HG03025 (cell line): ENCODE measurements around the gene FGFR2.
"Not testable (repeated sequence)": the region's sequence is repeated elsewhere in the genome, so short reads cannot be mapped to it uniquely, and the experiment has no call there.

Experiments used
- ATAC-seq: cut with Tn5 transposase; IDR thresholded peaks from one replicate; pipeline ENCODE4 v1.9.1; 2021; ENCODE audit warnings: mild to moderate bottlenecking, moderate library complexity; ENCODE audit not compliant: unreplicated experiment, low FRiP score

Gene FGFR2

DNA sequence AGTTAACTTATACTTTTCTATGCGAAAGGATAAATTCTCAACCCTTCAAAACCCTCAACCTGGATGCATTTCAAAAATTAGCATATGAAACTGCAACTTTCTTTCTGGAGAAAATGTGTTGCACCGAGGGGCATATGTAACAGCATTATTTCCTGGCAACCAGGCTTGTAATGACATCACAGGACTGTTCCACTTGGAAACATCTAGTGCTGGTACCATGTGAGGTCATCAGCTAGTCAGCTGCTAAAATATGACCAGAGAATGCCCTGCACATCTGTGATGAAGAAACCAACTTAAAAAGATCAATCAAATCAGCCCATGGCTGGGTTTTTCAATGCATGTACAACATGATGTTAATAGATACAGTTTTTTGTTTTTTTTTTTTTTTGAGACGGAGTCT is 40.0 kb downstream of the FGFR2 start:
- no peak for ATAC-seq

DNA sequence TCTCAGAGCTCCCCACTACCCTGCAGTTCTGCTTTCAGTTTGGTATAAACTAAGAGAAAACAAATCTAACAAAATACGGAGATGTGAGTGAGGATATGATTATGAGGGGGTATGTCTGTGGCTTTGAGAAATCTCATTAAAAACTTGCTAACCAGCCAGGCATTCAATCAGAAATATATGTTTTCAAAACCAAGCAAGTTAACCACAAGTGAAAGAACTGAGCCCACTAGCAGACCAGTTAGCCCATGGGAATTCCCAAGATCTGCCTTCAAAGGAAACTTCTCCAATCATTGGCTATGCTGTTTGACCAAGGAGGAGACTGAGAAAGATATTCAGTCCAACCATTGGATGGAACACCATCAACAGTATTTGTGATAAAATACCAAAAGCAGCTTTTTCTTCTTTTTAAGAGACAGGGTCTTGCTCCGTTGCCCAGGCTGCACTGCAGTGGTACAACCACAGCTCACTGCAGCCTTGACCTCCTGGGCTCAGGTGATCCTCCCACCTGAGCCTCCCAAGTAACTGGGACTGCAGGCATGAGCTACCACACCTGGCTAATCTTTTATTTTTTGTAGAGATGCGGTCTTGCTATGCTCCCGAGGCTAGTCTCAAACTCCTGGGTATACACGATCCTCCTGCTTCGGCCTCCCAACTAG is 41.2 kb downstream of the FGFR2 start:
- ATAC-seq = no peak

DNA sequence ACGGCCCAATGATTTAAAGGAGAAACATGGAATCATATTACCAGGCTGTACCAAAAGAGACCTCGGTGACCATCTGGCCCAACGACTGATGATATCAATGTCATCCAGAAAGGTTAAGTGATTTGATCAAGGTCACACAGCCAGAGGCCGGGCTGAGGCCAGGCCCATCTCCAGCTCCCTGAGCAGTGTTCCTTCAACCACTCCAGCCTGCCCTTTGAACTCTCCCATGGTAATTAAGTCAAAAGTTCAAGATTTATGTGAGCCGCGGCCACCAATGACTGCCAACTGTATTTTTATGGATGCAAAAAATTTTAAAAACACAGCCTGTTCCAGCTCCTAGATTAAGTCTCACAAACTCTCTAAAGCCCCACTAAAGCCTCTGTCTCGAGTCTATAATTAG is 41.8 kb downstream of the FGFR2 start:
- no peak for ATAC-seq

DNA sequence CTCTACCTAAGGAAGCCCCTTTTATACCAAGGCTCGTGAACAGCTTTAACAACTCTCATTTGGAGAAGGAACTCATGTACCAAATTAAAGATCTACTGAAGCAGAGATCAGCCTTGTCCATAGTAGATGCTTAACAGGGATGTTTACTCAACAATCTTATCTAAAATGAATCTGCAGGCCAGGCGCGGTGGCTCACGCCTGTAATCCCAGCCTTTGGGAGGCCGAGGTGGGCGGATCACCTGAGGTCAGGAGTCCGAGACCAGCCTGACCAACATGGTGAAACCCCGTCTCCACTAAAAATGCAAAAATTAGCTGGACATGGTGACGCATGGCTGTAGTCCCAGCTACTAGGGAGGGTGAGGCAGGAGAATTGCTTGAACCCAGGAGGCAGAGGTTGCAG is 43.3 kb downstream of the FGFR2 start:
- ATAC-seq = not testable (repeated sequence)

DNA sequence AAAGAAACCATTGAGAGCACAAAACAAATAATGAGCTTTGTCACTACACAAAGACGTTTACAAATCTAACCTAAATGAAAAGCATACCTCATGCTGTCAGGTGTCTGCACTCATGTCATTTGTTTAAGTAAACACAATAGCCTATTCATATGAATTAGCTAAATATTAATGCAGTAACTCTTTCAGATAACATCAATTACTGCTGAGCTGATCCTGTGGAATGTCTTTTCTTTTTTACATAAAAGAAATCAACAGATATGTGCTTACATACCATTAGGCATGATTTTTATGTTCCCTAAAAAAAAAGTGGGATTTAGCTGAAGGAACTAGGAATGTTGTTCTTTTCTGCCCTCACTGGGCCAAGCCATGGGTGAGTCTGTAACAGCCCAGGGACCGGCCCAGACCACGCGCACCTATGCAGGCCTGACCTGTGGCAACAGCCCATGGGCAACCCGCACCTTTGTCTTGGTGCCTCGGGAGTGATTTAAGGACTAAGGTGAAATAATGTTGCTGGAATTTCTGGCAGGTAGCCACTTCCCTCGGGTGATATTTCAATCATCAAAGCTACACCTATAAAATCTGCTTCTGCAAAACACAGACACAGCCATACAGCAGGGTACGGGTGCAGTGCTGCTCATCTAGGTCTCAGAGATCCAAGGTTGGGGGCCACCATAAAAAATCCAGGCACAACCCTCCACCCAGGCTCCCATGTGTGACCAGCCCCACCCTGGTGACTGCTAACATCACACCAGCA is 44.6 kb downstream of the FGFR2 start:
- ATAC-seq = no peak

DNA sequence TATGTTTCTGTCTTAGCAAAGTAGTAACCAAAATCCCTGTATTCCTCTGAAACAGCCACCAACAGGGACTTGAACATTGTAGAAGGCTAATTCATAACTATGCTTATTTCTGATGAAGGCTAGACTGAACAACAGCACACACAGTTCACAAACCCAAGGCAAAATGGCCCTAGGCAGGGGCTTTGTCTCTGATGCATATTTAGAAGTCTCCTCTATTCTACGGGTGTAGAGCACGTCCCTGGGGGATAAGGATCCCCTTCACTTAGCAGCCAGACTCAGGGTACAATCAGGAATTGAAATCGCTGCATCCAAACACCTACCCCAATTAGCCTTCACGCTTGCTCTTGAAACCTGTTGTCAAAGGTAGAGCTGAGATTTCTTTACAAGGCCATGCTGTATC is 45.5 kb downstream of the FGFR2 start:
- no peak for ATAC-seq

DNA sequence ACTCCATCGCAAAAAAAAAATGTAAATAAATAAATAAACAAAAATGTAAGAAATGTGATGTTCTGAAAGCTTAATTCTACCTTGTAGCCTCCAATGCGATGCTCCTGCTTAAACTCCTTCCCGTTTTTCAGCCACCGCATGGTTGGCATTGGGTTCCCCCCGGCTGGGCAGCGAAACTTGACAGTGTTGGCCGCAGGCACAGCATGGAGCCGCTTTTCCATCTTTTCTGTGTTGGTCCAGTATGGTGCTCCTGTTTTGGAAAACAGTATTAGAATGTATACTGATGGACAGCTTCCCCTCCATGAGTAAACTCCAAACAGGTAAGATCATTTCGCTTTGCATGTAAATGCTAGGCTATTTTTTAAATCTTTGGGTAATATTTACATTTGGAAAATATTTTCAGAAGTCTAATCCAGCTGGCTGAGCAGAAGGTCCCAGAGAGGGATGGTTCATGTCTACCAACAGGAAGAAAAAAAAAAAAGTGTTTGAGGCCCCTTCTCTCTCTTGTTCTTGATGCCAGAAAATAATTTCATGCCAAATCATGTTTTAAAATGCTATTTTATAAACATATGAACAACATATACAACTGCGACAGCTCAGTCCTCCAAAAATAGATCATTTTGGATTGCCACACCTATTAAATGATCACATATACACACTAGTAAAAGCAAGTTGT is 46.9 kb downstream of the FGFR2 start:
- ATAC-seq = no peak

DNA sequence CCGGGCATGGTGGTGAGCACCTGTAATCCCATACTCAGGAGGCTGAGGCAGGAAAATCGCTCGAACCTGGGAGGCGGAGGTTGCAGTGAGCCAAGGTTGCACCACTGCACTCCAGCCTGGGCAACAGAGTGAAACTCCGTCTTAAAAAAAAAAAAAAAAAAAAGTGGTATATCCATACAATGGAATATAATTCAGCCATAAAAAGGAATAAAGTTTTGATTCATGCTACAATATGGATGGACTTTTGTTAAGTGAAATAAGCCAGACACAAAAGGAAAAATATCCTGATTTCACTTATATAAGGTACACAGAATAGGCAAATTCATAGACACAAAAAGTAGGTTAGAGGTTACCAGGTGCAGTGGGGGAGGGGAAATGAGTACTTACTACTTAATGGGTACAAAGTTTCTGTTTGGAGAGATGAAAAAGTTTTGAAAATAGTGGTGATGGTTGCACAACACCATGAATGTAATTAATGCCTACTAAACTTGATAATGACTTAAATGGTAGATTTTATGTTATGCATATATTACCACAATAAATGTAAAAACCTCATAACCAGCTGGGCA is 53.9 kb downstream of the FGFR2 start:
- no peak for ATAC-seq

DNA sequence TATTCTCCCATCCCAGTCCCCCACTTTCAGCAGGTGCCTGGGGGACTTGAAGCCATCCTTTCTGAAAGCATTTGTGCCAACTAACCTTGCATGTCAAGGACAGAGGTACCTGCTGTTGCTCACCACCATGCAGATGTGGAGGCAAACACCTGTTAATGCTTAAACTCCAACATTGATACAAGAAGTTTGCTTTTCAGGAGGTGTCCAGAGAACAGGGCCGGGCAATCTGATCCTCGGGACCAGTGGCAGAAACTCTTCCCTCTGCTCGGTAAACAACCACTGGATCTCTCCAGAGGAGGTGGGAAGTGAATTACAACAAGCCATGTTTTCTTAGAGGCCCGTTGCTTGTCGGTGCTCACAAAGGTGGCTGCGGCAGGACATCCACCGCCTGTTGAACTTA is 54.7 kb downstream of the FGFR2 start:
- ATAC-seq = no peak

DNA sequence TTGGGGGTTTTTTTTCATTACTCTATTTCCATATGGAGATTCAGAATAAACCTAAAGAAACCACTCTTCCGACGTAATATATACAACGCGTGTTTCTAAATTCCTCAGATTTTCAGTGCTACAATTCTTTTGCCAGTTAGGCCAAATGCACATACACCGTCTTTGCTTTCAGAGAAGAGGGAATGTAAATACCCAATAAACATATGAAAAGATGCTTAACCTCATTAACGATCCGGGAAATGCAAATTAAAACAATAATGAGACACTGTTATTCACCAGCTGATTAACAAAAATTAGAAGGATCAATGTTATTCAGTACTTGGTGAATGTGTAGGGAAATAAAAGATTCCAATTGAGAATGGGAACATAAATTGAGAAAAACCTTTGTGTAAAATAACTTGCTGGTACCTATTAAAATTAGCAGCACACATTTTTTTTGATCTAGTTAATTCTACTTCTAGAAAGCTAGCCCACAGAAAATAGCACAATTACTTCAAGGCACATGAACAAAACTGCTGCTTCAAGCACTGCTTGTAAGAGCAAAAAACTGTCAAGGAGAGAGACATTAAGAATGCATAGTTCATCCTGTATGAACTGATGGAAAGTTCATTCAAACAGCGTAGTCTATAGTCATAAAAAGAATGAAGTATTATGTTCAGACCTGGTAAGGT is 56.7 kb downstream of the FGFR2 start:
- no peak for ATAC-seq

DNA sequence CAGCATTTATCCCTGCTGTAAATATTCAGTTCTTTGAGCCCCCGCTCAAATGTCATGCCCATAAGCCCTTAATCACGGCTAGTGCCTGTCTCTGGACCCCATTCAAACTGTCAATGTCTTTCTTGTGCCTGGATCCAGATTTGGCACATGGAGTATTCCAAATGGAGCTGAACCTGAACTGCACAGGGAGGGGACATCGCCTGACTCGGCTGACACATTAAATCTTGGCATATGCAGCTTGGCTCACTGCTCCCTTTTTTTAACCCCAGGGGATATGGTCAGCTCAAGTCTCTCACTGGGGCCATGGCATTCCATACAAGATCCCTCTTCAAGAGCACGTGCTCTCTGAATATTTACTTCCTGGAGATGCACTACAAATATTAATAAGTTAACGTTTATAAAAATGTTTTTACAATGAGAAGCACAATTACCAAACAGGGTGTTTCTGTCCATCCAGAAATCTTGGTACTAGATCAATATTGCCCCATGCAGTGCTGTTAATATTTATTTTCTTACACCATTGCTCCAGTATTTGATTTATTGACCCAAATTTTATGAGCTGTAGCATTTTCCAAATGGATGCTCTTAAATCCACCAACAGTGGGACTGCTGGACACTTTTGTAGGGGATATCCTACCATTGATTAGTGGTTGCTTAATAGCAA is 57.4 kb downstream of the FGFR2 start:
- ATAC-seq = no peak

DNA sequence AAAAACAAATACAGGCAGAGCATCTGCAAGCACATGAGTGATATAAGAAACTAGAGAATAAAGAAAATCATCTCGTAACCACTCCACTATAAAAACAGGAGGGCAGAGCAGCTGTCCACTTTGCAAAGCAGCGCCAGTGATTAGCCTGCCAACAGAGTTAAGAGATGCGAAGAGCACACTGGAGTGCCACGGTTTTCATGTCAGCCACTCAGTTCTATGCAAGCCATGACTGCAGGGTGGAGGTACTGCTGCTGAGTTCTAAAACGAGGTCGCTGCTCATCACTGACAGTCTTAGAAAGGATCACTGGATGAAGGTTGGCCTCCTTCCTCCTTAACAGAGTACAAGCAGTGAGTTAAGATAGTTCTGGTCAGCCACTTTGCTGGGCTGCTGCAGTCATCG is 58.5 kb downstream of the FGFR2 start:
- no peak for ATAC-seq

DNA sequence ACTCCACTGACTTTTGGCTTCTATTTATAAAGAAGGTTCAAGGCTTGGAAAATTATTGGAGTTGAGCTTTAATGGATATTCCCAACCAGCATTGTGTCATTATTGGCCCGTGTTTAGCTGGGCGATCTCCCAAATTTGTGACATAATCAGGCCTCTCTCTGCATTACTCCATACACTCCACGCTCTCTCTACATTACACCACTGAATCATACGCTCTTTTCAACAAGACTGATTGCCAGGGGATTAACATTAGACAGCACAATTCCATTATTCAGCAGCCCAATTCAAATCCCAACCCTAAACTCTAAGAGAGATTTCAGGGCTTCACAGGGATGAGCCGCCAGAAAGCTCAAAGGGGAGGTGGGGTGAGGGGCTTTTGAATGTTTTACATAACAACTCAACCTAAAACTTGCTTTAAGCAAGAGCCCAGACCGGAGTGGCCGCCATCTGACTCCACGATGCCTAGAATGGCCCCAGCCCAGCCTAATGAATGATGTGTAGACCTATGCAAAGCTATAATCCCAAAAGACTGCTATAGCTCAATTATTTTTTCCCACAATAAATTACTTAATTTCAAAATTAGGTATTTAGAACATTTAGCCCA is 61.8 kb downstream of the FGFR2 start:
- no peak for ATAC-seq

DNA sequence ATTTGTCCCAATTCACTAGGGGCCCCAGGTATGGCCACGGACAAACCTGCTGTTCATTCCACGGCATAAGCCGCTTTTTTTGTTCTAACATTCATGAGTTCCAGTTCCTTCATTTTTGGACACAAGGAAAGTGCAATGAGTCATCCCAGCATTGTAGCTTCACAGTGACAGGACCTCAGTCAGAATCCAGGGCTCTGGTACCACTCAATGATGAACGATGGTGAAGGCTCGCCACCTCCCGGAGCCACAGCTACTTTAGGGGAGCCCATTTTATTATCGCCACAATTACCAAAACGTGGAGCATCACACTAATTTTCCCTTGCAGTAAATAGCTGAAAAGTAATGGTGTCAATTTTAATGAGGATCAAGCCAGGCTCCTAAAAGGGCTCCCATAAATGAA is 62.9 kb downstream of the FGFR2 start:
- ATAC-seq = no peak

DNA sequence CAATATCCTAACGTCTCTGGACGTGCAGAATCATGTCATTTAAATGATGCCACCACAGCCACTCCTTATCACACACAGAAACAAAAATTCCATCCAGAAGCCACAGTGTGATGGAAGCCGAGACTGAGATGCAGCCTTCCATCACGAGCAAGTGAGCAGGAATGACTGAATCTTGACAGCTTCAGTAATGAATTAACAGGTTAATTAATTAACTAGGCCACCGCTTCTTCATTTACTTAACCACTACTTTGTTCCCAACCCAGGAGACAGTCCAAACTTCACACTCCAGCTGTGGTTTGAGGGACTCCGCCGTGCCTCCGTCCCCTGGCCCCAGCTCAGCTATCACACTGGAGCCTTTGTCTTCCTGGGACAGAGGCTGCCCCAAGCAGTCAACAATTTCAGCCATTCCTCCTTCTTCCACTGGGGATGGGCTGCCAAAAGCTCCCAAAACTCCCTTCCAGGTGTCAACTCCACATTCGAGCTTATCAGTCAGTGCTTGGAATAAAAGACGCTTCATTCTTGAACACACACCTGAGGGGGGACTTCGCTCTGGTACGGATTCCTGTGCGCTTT is 65.9 kb downstream of the FGFR2 start:
- ATAC-seq = no peak

DNA sequence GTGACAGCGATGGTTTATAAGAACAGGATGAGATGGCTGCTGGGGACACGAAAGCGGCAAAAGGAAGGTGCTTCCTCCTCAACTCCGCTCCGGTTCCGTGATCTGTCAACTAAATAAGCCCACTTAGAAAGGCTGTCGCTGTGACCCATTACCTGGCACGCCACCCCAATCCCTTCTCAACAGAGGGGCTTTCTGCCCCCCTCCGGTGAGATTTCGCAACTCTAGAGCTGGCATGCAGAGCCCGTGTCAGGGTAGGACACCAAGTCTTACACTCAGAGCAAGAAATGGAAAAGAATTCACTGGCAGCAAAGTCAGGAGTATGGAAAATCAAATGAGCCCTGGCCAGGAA is 66.4 kb downstream of the FGFR2 start:
- ATAC-seq = no peak

DNA sequence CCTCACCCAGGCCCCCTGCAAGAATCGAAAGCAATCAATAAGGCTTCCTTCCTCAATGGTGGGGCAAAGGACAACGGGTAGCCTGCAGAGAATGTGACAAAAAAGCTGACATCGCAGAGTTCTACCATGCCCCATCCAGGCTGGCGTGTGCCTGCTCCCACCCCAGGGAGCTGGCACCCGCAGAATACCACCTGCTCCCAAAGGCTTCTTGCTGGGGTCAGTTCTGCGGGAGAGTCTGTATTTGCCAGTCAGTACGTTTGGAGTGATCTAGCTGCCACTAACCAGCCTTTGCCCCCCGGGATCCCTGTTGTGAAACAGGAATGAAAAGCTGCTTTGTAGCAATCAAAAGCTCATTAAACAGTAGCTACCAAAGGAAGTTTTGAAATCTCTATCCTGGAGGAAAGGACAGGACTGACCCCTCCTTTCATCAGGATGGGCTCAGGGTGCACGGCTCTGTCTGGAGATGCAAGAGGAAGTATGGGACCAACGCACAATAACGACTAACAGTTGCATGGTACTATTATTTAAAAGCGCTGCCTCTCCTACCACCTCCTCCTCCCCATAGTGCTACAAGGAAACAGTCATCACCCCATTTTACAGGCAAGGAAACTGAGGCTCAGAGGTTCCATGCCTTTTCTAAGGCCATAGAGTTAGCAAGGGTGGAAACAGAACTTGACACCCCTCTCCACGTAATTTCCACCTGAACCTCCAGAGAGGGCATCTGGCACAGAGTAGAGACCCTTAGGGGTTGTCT is 67.0 kb downstream of the FGFR2 start:
- no peak for ATAC-seq

DNA sequence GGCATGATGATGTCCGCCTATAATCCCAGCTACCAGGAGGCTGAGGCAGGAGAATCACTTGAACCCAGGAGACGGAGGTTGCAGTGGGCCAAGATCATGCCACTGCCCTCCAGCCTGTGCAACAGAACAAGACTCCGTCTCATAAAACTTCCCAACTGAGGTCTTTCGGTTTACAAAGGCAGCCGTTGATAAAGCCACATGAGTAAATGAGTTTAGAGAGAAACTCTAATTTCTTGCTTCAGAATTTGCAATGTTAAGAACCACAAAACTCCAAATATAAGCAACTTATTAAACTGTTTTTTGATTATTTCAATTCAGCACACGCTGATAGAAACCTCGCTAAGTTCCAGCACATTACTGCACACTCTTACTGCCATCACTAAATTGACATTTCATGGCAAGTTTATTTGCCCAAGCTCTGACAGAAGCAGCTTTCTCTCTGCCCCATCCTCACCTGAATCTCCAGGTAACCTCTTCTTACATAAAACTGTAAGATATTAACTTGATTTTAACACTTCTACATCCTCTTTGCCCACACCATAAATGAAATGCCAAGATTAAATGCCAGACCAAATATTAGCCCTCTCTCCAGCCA is 67.7 kb downstream of the FGFR2 start:
- ATAC-seq = no peak

DNA sequence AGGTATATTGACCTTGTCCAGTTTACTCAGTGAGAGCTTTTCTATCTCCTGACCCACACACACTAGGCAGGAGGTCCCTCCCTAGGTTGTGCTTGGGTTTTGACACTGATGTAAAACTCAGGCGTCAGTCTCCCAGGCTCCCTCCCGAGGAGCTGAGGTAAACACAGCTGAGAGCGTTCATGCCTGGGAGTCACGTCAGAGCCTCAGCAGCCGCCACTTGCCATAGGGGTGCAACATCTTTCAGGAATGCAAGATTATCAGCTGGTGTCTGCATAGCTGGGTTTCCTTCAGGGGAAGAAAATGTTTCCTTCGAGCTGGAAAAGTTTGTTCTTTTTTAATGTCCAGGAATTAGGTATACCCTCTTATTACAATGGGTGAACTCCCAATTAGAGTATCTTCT is 70.6 kb downstream of the FGFR2 start:
- no peak for ATAC-seq
